Adrenal gland (tissue), 12 donors: Measurements from ENCODE around the gene WWOX. TPM values are rescaled to one million over a fixed set of nuclear protein-coding genes. Genes with fewer than 3 reads are reported as not detected.

ENCODE experiments used
- DNase-seq, 7 donors: peaks; one replicate each; pipeline ENCODE4 v3.0.0-alpha.2; 2019 to 2020
- H3K27ac ChIP-seq, 5 donors: fragments of 200-600 bp; sonication (generic) in 4 of 5; 1 replicate in 3 of 5; 2 replicates in 2 of 5; pipeline versions ENCODE4 v1.5.1 to v1.8.0; 2016 to 2020; ENCODE audit warnings: mild to moderate bottlenecking in 1 of 5
- H3K27me3 ChIP-seq: fragments of 200-600 bp; 2 replicates; pipeline ENCODE4 v1.8.0; 2021
- H3K36me3 ChIP-seq, 2 donors: fragments of 200-600 bp; replicated peaks in 1 of 2; 1 replicate in 1 of 2; 2 replicates in 1 of 2; pipeline versions ENCODE4 v1.5.1 to v1.8.0; 2018 to 2022
- H3K4me1 ChIP-seq, 2 donors: fragments of 200-600 bp; replicated peaks in 1 of 2; 1 replicate in 1 of 2; 2 replicates in 1 of 2; pipeline versions ENCODE4 v1.5.1 to v1.8.0; 2018 to 2021
- H3K4me3 ChIP-seq, 4 donors: fragments of 200-600 bp; sonication (generic) in 3 of 4; one replicate each; pipeline ENCODE4 v1.5.1; 2016 to 2018
- H3K9me3 ChIP-seq, 3 donors: fragments of 200-600 bp; sonication (generic) in 1 of 3; replicated peaks in 1 of 3; 1 replicate in 2 of 3; 2 replicates in 1 of 3; pipeline versions ENCODE4 v1.5.1 to v1.8.0; 2016 to 2021
- POLR2A ChIP-seq, 2 donors: fragments of 450-650 bp; IDR thresholded peaks; one replicate each; pipeline ENCODE4 v1.6.1; 2017; ENCODE audit warnings: antibody characterized with exemption in 2 of 2, mild to moderate bottlenecking in 2 of 2, moderate library complexity in 1 of 2
- WGBS, 4 donors: extraction: QIAGEN DNeasy Blood & Tissue Kit in 2 of 4; methylation state at CpG; one replicate each; pipeline versions ENCODE4 v1.1.5 to v1.1.7; 2013 to 2017; 5-methylcytosine and 5-hydroxymethylcytosine counted together
- intact Hi-C, 2 donors: fragments of 100-400 bp; cut with DNase I; formaldehyde crosslinking; loops; one replicate each; pipeline versions ENCODE4 v1.14.1 to v1.15.0; 2022 to 2023
- polyA plus RNA-seq, 3 donors: library from polyadenylated mRNA; stranded (reverse); fragments of 200-250 nt in 2 of 3; fragments of 350-450 nt in 1 of 3; fragmentation: Illumina TruSeq in 1 of 3; extraction: RNeasy Lipid Tissue Mini Kit (QIAGEN cat#74804) in 1 of 3; gene quantifications; one replicate each; pipeline ENCODE4 v1.2.3, GENCODE V29; 2013 to 2014
- total RNA-seq, 9 donors: library from RNA; depleted of rRNA in 4 of 9; stranded (reverse); fragments of >200 nt in 4 of 9; fragments of 120-200 nt in 1 of 9; fragmentation: NEBNext Ultra II Directional in 1 of 9; extraction: Animal tissue kit (Norgen Biotek cat#: 25700) in 1 of 9; gene quantifications; one replicate each; pipeline versions ENCODE4 v1.1.0 to v1.2.4, GENCODE V29; 2013 to 2023
- TF ChIP-seq, protein P1 (sequence below), 6 experiments: fragments of 450-650 bp in 4 of 6; fragments of 200-600 bp in 2 of 6; sonication (generic) in 1 of 6; IDR thresholded peaks; 1 replicate in 5 of 6; 2 replicates in 1 of 6; pipeline versions ENCODE4 v1.5.1 to v1.8.0; 2016 to 2021; ENCODE audit warnings: antibody characterized with exemption in 6 of 6, mild to moderate bottlenecking in 2 of 6, moderate library complexity in 1 of 6
- donor health status: healthy with polysubstance abuse.
- donor health status: Bipolar disorder and iron deficiency.
- donor health status: DM: yes; HTN: yes; CAD: no.
- donor health status: DM: no; HTN: no; CAD: no.
- donor health status: DM: no; HTN: no; CAD: no.
- donor health status: DM: yes; HTN: yes; CAD: no.

The WWOX gene
- total and polyA plus RNA-seq, 12 donors: 11.8 to 74.6 (median 20.5) TPM

DNA sequence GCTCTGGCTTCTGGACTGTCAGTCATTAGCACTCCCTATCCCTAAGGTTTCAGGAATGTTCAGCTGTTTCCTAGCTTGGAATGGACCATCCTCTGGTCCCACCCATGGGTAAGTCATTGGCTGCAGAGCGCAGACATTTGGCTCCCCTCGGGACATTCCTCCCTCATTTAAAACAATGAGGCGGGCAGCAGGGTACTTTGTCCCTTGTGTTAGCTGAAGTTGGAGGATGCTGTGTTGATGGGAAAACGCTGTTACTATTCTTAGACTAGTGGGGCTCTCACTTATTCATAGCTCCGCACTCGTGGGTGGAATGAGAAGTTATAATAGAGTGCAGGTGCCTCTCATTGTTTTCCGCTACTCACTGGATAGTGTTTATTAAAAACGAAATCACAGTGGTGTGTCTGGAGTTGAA, 673.8 kb downstream of the WWOX start:
- no peaks in the 10 kb centered on the region for H3K4me1 ChIP-seq
- WGBS, 4 donors: 82 to 88% (median 88%) methylated on average over 8 of the region's 8 CpGs
- H3K27ac ChIP-seq: no peak overlapping the region
- intact Hi-C loops: no loop called here
- no peaks in the 10 kb centered on the region for H3K27me3 ChIP-seq
- TF ChIP-seq POLR2A (IDR thresholded peaks at IDR 0.05): no peak
- TF ChIP-seq, protein P1, sequence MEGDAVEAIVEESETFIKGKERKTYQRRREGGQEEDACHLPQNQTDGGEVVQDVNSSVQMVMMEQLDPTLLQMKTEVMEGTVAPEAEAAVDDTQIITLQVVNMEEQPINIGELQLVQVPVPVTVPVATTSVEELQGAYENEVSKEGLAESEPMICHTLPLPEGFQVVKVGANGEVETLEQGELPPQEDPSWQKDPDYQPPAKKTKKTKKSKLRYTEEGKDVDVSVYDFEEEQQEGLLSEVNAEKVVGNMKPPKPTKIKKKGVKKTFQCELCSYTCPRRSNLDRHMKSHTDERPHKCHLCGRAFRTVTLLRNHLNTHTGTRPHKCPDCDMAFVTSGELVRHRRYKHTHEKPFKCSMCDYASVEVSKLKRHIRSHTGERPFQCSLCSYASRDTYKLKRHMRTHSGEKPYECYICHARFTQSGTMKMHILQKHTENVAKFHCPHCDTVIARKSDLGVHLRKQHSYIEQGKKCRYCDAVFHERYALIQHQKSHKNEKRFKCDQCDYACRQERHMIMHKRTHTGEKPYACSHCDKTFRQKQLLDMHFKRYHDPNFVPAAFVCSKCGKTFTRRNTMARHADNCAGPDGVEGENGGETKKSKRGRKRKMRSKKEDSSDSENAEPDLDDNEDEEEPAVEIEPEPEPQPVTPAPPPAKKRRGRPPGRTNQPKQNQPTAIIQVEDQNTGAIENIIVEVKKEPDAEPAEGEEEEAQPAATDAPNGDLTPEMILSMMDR (IDR thresholded peaks at IDR 0.05): no peak
- no peak overlapping the region for H3K4me3 ChIP-seq
- no peaks in the 10 kb centered on the region for H3K36me3 ChIP-seq
- DNase-seq: no peak
- H3K9me3 ChIP-seq: no peaks in the 10 kb centered on the region

DNA sequence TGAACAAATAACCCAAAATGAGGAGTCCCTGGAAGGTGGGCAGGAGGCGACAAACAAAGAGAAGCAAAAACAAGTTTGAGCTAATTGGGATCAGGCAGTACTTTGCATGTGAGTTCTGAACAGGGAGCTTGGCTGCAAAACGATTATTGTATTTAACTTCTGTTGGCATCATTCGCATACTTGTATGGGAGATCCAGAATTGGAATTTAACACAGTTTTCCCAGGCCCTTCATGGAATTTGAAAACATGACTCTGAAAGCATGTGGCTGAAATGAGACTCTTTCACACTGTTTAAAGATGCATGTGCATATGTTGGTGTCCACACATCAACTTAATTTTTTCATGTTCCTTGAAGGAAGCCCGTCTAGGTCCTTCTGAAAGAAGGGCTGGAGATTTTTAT, 674.3 kb downstream of the WWOX start:
- Histone ChIP-seq H3K27ac (no peak overlapping the region), H3K4me3 (no peak overlapping the region), H3K4me1 (no peaks in the 10 kb centered on the region), H3K9me3 (no peaks in the 10 kb centered on the region), H3K36me3 (no peaks in the 10 kb centered on the region), H3K27me3 (no peaks in the 10 kb centered on the region)
- TF ChIP-seq, protein P1 (IDR thresholded peaks at IDR 0.05): no peak
- no peak for TF ChIP-seq POLR2A (IDR thresholded peaks at IDR 0.05)
- WGBS, 4 donors: 66 to 71% (median 68%) methylated on average over 4 of the region's 4 CpGs
- DNase-seq: no peak
- intact Hi-C loops: no loop called here

DNA sequence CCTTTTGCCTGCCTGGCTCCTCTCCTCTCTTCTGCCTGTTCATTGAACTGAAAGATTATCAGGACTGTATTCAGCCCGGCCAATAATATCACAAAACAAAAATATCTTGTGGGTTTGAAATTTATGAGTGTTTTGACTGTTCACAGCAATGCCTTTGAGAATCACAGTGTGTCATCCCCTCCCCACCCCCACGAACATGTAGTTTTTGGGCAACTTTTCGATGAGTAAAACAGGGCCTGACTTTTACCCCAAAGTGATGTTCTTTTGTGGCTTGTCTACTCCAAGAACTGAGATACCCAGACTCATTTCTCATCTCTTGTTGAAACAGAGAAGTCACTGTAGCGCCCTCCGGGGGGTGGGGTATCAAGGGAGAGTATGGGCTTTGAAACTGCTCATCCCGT, 675.7 kb downstream of the WWOX start:
- Histone ChIP-seq H3K4me1 (no peaks in the 10 kb centered on the region), H3K4me3 (no peak overlapping the region), H3K27me3 (no peaks in the 10 kb centered on the region), H3K27ac (no peak overlapping the region), H3K9me3 (no peaks in the 10 kb centered on the region), H3K36me3 (no peaks in the 10 kb centered on the region)
- WGBS, 4 donors: 86 to 91% (median 89%) methylated on average over 6 of the region's 6 CpGs
- no peak for TF ChIP-seq POLR2A (IDR thresholded peaks at IDR 0.05)
- TF ChIP-seq, protein P1 (IDR thresholded peaks at IDR 0.05): no peak
- DNase-seq: no peak
- intact Hi-C loops: no loop called here

DNA sequence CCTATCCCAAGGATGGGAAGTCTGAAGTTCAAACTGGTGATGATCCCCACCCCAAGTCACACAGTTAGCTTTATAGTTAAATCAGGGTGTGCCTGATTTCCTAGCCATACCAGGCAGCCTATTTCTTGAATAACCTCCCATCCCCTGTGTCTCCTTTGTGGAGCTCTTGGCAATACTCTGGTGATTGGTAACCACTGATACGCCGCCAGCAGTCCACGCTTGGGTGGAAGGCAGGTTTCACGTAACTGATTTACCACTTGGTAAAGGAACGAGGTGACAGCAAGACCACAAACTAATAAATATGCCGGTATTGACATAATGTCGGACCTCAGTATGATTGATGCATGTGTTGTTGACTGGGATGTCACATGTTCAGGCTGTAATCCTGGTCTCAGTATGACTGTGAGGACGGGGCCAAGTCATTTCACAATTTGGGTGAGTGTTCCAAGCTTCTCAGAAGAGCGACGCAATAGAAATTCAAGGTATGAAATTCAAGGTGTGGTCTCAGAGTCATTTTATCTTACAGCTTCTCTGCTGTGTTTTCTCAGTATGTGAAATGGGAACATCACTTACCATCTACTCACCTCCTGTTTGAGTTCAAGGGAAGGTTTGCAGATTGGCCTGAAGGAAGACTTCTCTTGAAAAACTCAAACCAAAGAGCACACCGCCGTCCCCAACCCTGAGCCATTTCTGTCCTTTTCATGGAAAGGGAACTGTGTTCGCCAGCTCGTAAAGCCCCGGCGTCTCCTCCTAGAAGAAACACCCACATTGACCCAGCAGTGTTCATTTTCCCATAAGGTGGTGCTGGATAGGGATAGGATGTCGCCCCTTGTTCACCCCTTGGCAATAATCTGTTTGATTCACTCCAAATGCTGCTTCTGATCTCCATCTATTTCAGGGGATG, 678.9 kb downstream of the WWOX start:
- DNase-seq: no peak
- Histone ChIP-seq H3K4me3 (no peak overlapping the region), H3K9me3 (no peaks in the 10 kb centered on the region), H3K4me1 (no peaks in the 10 kb centered on the region), H3K36me3 (no peaks in the 10 kb centered on the region), H3K27ac (no peak overlapping the region), H3K27me3 (no peaks in the 10 kb centered on the region)
- intact Hi-C loops: no loop called here
- TF ChIP-seq, protein P1 (IDR thresholded peaks at IDR 0.05): no peak
- no peak for TF ChIP-seq POLR2A (IDR thresholded peaks at IDR 0.05)
- 87 to 97% (median 94%) methylated on average over 17 of the region's 17 CpGs for WGBS, 4 donors
